B cell (primary cell): ENCODE data around the gene AFG3L2.

ENCODE experiments used
- EZH2 ChIP-seq: IDR thresholded peaks from 2 replicates; pipeline ENCODE4 v1.6.1; 2012; ENCODE audit warnings: borderline replicate concordance, low read depth, mild to moderate bottlenecking, moderate library complexity, low read length; ENCODE audit not compliant: insufficient read depth, poor library complexity, severe bottlenecking
- TF ChIP-seq, protein P1 (sequence below): fragments of 200-600 bp; IDR thresholded peaks from one replicate; pipeline ENCODE4 v1.8.0; 2022; ENCODE audit warnings: antibody characterized with exemption, mild to moderate bottlenecking

DNA sequence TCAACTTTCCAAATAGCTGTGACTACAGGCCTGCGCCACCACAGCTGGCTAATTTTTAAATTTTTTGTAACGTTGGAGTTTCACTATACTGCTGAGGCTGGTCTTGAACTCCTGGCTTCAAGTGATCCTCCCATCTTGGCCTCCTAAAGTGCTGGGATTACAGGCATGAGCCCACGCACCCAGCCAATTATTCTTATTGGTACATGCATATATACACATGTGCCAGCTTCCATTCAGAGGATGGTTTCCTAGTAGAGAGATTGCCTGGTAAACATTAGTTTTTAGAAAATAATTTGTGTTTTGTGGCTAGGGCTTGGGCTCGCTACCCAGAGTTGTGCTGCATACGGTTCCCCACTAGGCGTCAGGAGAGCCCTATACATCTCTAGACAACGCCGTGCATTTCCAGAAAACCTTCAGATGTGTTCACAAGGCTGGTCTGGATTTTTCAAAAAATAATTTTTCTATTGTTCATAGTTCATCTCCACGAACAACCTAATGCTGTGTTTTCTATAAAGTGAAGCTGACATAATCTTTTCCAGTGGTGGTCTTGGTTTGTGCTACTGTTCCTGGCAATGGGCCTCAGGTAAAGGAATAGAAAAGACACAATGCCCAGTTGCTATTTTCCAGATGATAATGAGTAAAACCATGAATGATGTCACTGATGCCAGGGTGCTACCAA lies 14.6 kb upstream of the AFG3L2 start:
- TF ChIP-seq, protein P1, sequence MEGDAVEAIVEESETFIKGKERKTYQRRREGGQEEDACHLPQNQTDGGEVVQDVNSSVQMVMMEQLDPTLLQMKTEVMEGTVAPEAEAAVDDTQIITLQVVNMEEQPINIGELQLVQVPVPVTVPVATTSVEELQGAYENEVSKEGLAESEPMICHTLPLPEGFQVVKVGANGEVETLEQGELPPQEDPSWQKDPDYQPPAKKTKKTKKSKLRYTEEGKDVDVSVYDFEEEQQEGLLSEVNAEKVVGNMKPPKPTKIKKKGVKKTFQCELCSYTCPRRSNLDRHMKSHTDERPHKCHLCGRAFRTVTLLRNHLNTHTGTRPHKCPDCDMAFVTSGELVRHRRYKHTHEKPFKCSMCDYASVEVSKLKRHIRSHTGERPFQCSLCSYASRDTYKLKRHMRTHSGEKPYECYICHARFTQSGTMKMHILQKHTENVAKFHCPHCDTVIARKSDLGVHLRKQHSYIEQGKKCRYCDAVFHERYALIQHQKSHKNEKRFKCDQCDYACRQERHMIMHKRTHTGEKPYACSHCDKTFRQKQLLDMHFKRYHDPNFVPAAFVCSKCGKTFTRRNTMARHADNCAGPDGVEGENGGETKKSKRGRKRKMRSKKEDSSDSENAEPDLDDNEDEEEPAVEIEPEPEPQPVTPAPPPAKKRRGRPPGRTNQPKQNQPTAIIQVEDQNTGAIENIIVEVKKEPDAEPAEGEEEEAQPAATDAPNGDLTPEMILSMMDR: peak; percentile 84
- TF ChIP-seq EZH2: no peak
